CD14-positive monocyte (primary cell): ENCODE measurements around the gene TUBB4A. TPM values are rescaled to one million over a fixed set of nuclear protein-coding genes. Genes with fewer than 3 reads are reported as not detected.

ENCODE experiments used
- DNase-seq, 3 donors: peaks; one replicate each; pipeline ENCODE4 v3.0.0-alpha.2; 2011 to 2022
- H2AFZ ChIP-seq: 2 replicates; pipeline ENCODE4 v1.6.0; 2012; ENCODE audit warnings: mild to moderate bottlenecking, low read depth, low read length, inconsistent platforms; ENCODE audit not compliant: insufficient read depth, poor library complexity, severe bottlenecking
- H3K27ac ChIP-seq, 2 donors: 1 replicate in 1 of 2; 2 replicates in 1 of 2; pipeline ENCODE4 v1.5.1; 2012 to 2013; ENCODE audit warnings: low read length in 2 of 2, control low read depth in 1 of 2, inconsistent platforms in 1 of 2, low read depth in 1 of 2, mild to moderate bottlenecking in 1 of 2
- H3K27me3 ChIP-seq, 2 donors: one replicate each; pipeline versions ENCODE4 v1.6.0 to v1.6.1; 2011 to 2013; ENCODE audit warnings: low read length in 2 of 2; ENCODE audit not compliant: control insufficient read depth in 2 of 2, insufficient read depth in 2 of 2
- H3K36me3 ChIP-seq, 2 donors: replicated peaks in 1 of 2; 1 replicate in 1 of 2; 2 replicates in 1 of 2; pipeline versions ENCODE4 v1.5.1 to v1.6.1; 2012 to 2013; ENCODE audit warnings: low read length in 2 of 2, control low read depth in 1 of 2, inconsistent platforms in 1 of 2, mild to moderate bottlenecking in 1 of 2; ENCODE audit not compliant: insufficient read depth in 2 of 2, control insufficient read depth in 1 of 2
- H3K4me1 ChIP-seq, 2 donors: 1 replicate in 1 of 2; 2 replicates in 1 of 2; pipeline versions ENCODE4 v1.5.1 to v1.6.1; 2012 to 2013; ENCODE audit warnings: low read length in 2 of 2, control low read depth in 1 of 2, inconsistent platforms in 1 of 2, mild to moderate bottlenecking in 1 of 2, moderate library complexity in 1 of 2; ENCODE audit not compliant: insufficient read depth in 2 of 2, control insufficient read depth in 1 of 2
- H3K4me2 ChIP-seq: replicated peaks from 2 replicates; pipeline ENCODE3; 2012; ENCODE audit warnings: low read length, moderate library complexity, mild to moderate bottlenecking; ENCODE audit not compliant: poor library complexity, severe bottlenecking; ENCODE audit errors: extremely low read depth
- H3K4me3 ChIP-seq, 3 experiments: fragments of 200-600 bp in 1 of 3; sonication (generic) in 1 of 3; replicated peaks in 1 of 3; 1 replicate in 2 of 3; 2 replicates in 1 of 3; pipeline ENCODE4 v1.5.1; 2011 to 2013; ENCODE audit warnings: low read length in 3 of 3, mild to moderate bottlenecking in 3 of 3, control low read depth in 2 of 3, low read depth in 2 of 3, inconsistent platforms in 1 of 3, moderate library complexity in 1 of 3
- H3K79me2 ChIP-seq: 2 replicates; pipeline ENCODE4 v1.6.0; 2012; ENCODE audit warnings: mild to moderate bottlenecking, control low read depth, inconsistent platforms, low read length, moderate library complexity; ENCODE audit not compliant: insufficient read depth
- H3K9ac ChIP-seq: 2 replicates; pipeline ENCODE4 v1.6.0; 2017; ENCODE audit warnings: low read length, mild to moderate bottlenecking; ENCODE audit not compliant: insufficient read depth, poor library complexity, severe bottlenecking
- H3K9me3 ChIP-seq, 2 donors: replicated peaks in 1 of 2; 1 replicate in 1 of 2; 2 replicates in 1 of 2; pipeline versions ENCODE4 v1.5.1 to v1.6.1; 2012 to 2013; ENCODE audit warnings: low read length in 2 of 2, control low read depth in 1 of 2; ENCODE audit not compliant: control insufficient read depth in 1 of 2, insufficient read depth in 1 of 2
- H4K20me1 ChIP-seq: 2 replicates; pipeline ENCODE4 v1.6.0; 2012; ENCODE audit warnings: mild to moderate bottlenecking, low read length, control low read depth, moderate library complexity; ENCODE audit not compliant: insufficient read depth
- H3K27ac Mint-ChIP-seq, 7 donors: one replicate each; pipeline ENCODE4 v1.8.0; 2020; ENCODE audit warnings: mild to moderate bottlenecking in 7 of 7, mixed read lengths in 7 of 7, moderate library complexity in 6 of 7, inconsistent platforms in 2 of 7
- H3K27me3 Mint-ChIP-seq, 3 donors: one replicate each; pipeline ENCODE4 v1.8.0; 2021 to 2022; ENCODE audit warnings: low read depth in 3 of 3, mild to moderate bottlenecking in 3 of 3, mixed read lengths in 3 of 3, moderate library complexity in 3 of 3, inconsistent platforms in 1 of 3
- H3K36me3 Mint-ChIP-seq, 2 donors: one replicate each; pipeline ENCODE4 v1.8.0; 2020; ENCODE audit warnings: mixed read lengths in 2 of 2, inconsistent platforms in 1 of 2, mild to moderate bottlenecking in 1 of 2
- H3K4me1 Mint-ChIP-seq: one replicate; pipeline ENCODE4 v1.8.0; 2020; ENCODE audit warnings: mild to moderate bottlenecking, mixed read lengths
- H3K4me3 Mint-ChIP-seq, 2 donors: one replicate each; pipeline ENCODE4 v1.8.0; 2020; ENCODE audit warnings: mild to moderate bottlenecking in 2 of 2, mixed read lengths in 2 of 2, moderate library complexity in 1 of 2
- H3K9me3 Mint-ChIP-seq, 7 donors: one replicate each; pipeline ENCODE4 v1.8.0; 2020 to 2022; ENCODE audit warnings: mixed read lengths in 7 of 7, mild to moderate bottlenecking in 6 of 7, moderate library complexity in 6 of 7, inconsistent platforms in 2 of 7
- CTCF ChIP-seq: fragments of 200-600 bp; IDR thresholded peaks from one replicate; pipeline ENCODE4 v1.8.0; 2022; ENCODE audit warnings: antibody characterized with exemption, mild to moderate bottlenecking
- WGBS: methylation state at CpG from one replicate; pipeline ENCODE4 v1.1.5; 2013; ENCODE audit warnings: missing lambda C conversion rate; ENCODE audit not compliant: insufficient coverage; 5-methylcytosine and 5-hydroxymethylcytosine counted together
- intact Hi-C, 2 donors: fragments of 100-400 bp; cut with micrococcal nuclease; formaldehyde crosslinking; loops; one replicate each; pipeline versions ENCODE4 v1.15.0 to v1.15.1; 2023
- polyA plus RNA-seq, 3 donors: library from polyadenylated mRNA; depleted of rRNA in 1 of 3; unstranded in 2 of 3; stranded (reverse) in 1 of 3; fragments of 300-500 nt in 2 of 3; fragments of >200 nt in 1 of 3; fragmentation: Illumina TruSeq in 2 of 3; gene quantifications; 1 replicate in 2 of 3; 2 replicates in 1 of 3; pipeline ENCODE4 v1.2.3, GENCODE V29; 2012 to 2021

The TUBB4A gene
- polyA plus RNA-seq, 3 donors, result 0.16 TPM; not detected in 2

GRCh38 chr19:6459262-6460098 is 42.6 kb downstream of the TUBB4A start, which contains the start of gene SLC25A23:
TSS of gene SLC25A23 (minus strand) at chr19:6459792. CDS start at chr19:6459628, 164 bp downstream.
- Histone ChIP-seq H3K4me1 (peaks cover 15 to 28% of the 10 kb centered on the region in 2 donors), H3K9ac (peak within 1 kb of the TSS; percentile 61), H3K4me3 (peak within 1 kb of the TSS; percentile 39 to 87 (median 79)), H3K27me3 (peaks cover 0 to 26% of the 10 kb centered on the region in 2 donors), H4K20me1 (no peaks in the 10 kb centered on the region), H3K79me2 (no peaks in the 10 kb centered on the region), H3K36me3 (no peaks in the 10 kb centered on the region), H3K27ac (peak within 1 kb of the TSS in 1 of 2 donors; percentile 43), H3K4me2 (peak within 1 kb of the TSS; percentile 94), H3K9me3 (peaks cover 6 to 15% of the 10 kb centered on the region in 2 donors), H2AFZ (peak within 1 kb of the TSS; percentile 88)
- no peak for TF ChIP-seq CTCF
- no peak for DNase-seq
- peaks cover 26 to 44% (median 38%) of the 10 kb centered on the region in 3 donors for H3K27me3 Mint-ChIP-seq
- 5% methylated on average over 61 of the region's 70 CpGs for WGBS
- peaks cover 14% of the 10 kb centered on the region for H3K4me1 Mint-ChIP-seq
- H3K27ac Mint-ChIP-seq, result peak within 1 kb of the TSS in 5 of 7 donors; percentile 24 to 79 (median 59)
- peaks cover 0 to 6% of the 10 kb centered on the region in 2 donors for H3K36me3 Mint-ChIP-seq
- peak within 1 kb of the TSS; percentile 92 to 98 for H3K4me3 Mint-ChIP-seq
- intact Hi-C loops, result no loop called here
- H3K9me3 Mint-ChIP-seq, result peaks cover 3 to 27% (median 16%) of the 10 kb centered on the region in 7 donors

GRCh38 chr19:6458695-6459261 is 43.3 kb downstream of the TUBB4A start:
- H3K79me2 ChIP-seq, result no peaks in the 10 kb centered on the region
- H3K4me1 ChIP-seq, result peaks cover 11 to 21% of the 10 kb centered on the region in 2 donors
- intact Hi-C loops, result no loop called here
- Mint-ChIP-seq H3K27me3 (peaks cover 19 to 37% (median 35%) of the 10 kb centered on the region in 3 donors), H3K9me3 (peaks cover 8 to 34% (median 22%) of the 10 kb centered on the region in 7 donors), H3K27ac (peak overlapping the region in 1 of 7 donors; percentile 48), H3K4me3 (peak overlapping the region; percentile 67 to 81), H3K36me3 (peaks cover 0 to 6% of the 10 kb centered on the region in 2 donors), H3K4me1 (peaks cover 14% of the 10 kb centered on the region)
- H3K9ac ChIP-seq, result no peak overlapping the region
- no peak overlapping the region for H3K27ac ChIP-seq
- H3K9me3 ChIP-seq, result peaks cover 10 to 18% of the 10 kb centered on the region in 2 donors
- no peak overlapping the region for H3K4me2 ChIP-seq
- no peaks in the 10 kb centered on the region for H4K20me1 ChIP-seq
- WGBS, result 73% methylated on average over 14 of the region's 16 CpGs
- DNase-seq, result no peak
- H2AFZ ChIP-seq, result peak overlapping the region; percentile 88
- H3K4me3 ChIP-seq, result no peak overlapping the region
- H3K36me3 ChIP-seq, result no peaks in the 10 kb centered on the region
- TF ChIP-seq CTCF, result no peak
- peaks cover 0 to 22% of the 10 kb centered on the region in 2 donors for H3K27me3 ChIP-seq
